GM12878 (cell line): ENCODE results near the gene PATJ. TPM values are rescaled to one million over a fixed set of nuclear protein-coding genes. Genes with fewer than 3 reads are reported as not detected.

Source experiments
- ATAC-seq: fragments of 200-7000 bp; cut with Tn5 transposase; 3 replicates; pipeline ENCODE4 v1.9.1; 2020; ENCODE audit warnings: mild to moderate bottlenecking, moderate library complexity
- BruUV-seq: library from RNA; stranded (reverse); fragments of 400-500 nt; replicated peaks from 2 replicates; lab custom pipeline; 2021; lab: Mats Ljungman, UMichigan
- CTCF ChIA-PET: fragments of 300-600 bp; sonication (Branson Sonifier 250); formaldehyde crosslinking; extraction: SDS; loops from one replicate; lab custom pipeline; 2021; ENCODE audit warnings: inconsistent platforms; lab: Yijun Ruan, JAX
- POLR2A ChIA-PET: fragments of 350-600 bp; formaldehyde crosslinking; extraction: SDS; loops from one replicate; lab custom pipeline; 2021; ENCODE audit warnings: inconsistent platforms; lab: Charles Lee
- RAD21 ChIA-PET: fragments of 300-600 bp; sonication (Branson Sonifier 250); formaldehyde crosslinking; loops from one replicate; lab custom pipeline; 2023; ENCODE audit warnings: antibody characterized with exemption; ENCODE audit not compliant: unreplicated experiment; lab: Charles Lee
- SMC1A ChIA-PET: fragments of 300-600 bp; sonication (Branson Sonifier 250); formaldehyde crosslinking; loops from one replicate; lab custom pipeline; 2023; ENCODE audit not compliant: unreplicated experiment, uncharacterized antibody; lab: Charles Lee
- DNase-seq: peaks from one replicate; pipeline ENCODE4 v3.0.0-alpha.2; 2011; ENCODE audit warnings: low read depth, low spot score
- FAIRE-seq: peaks from 3 replicates; lab custom pipeline; 2011; peaks lifted over from hg19 to GRCh38; lab: Jason Lieb, UNC
- H2AFZ ChIP-seq: 2 replicates; pipeline ENCODE4 v1.6.0; 2011; ENCODE audit warnings: low read depth, low read length, control low read depth; ENCODE audit not compliant: control insufficient read depth
- H3K27ac ChIP-seq: 2 replicates; pipeline ENCODE4 v1.5.1; 2011; ENCODE audit warnings: control low read depth; ENCODE audit not compliant: control insufficient read depth, insufficient read depth
- H3K27me3 ChIP-seq, 2 experiments: replicated peaks in 1 of 2; 2 replicates each; pipeline versions ENCODE4 v1.6.0 to v1.6.1; 2011; ENCODE audit warnings: low read length in 1 of 2; ENCODE audit not compliant: control insufficient read depth in 2 of 2, insufficient read depth in 2 of 2
- H3K36me3 ChIP-seq, 2 experiments: 2 replicates each; pipeline ENCODE4 v1.5.1; 2011; ENCODE audit warnings: low read length in 1 of 2; ENCODE audit not compliant: control insufficient read depth in 2 of 2, insufficient read depth in 2 of 2
- H3K4me1 ChIP-seq: 2 replicates; pipeline ENCODE4 v1.6.1; 2011; ENCODE audit warnings: mild to moderate bottlenecking, low read length, moderate library complexity, mixed read lengths; ENCODE audit not compliant: control insufficient read depth, insufficient read depth
- H3K4me2 ChIP-seq: 2 replicates; pipeline ENCODE4 v1.6.0; 2011; ENCODE audit warnings: control low read depth; ENCODE audit not compliant: control insufficient read depth, insufficient read depth
- H3K4me3 ChIP-seq: fragments of 200-600 bp; sonication (generic); 2 replicates; pipeline ENCODE4 v1.5.1; 2016
- H3K79me2 ChIP-seq: 2 replicates; pipeline ENCODE4 v1.6.0; 2011; ENCODE audit warnings: low read length; ENCODE audit not compliant: control insufficient read depth, insufficient read depth
- H3K9ac ChIP-seq: 2 replicates; pipeline ENCODE4 v1.8.0; 2011; ENCODE audit warnings: low read length, control low read depth, mixed read lengths; ENCODE audit not compliant: control insufficient read depth, insufficient read depth
- H3K9me3 ChIP-seq: replicated peaks from 3 replicates; pipeline ENCODE4 v1.5.1; 2011; ENCODE audit warnings: mild to moderate bottlenecking, low read length; ENCODE audit not compliant: control insufficient read depth, insufficient read depth
- H4K20me1 ChIP-seq: 2 replicates; pipeline ENCODE4 v1.6.0; 2011; ENCODE audit not compliant: control insufficient read depth, insufficient read depth
- BHLHE40 ChIP-seq, 2 experiments: fragments of 450-650 bp in 1 of 2; IDR thresholded peaks; 2 replicates each; pipeline ENCODE4 v1.6.1; 2011 to 2017; ENCODE audit warnings: low read depth in 2 of 2, borderline replicate concordance in 1 of 2, improper control_type of control experiment in 1 of 2, low read length in 1 of 2, mild to moderate bottlenecking in 1 of 2
- BMI1 ChIP-seq: fragments of 450-650 bp; IDR thresholded peaks from 2 replicates; pipeline ENCODE4 v1.6.1; 2016; ENCODE audit warnings: mild to moderate bottlenecking, moderate library complexity, borderline replicate concordance
- MEF2B ChIP-seq: fragments of 450-650 bp; IDR thresholded peaks from 2 replicates; pipeline ENCODE4 v1.6.1; 2018; ENCODE audit warnings: mild to moderate bottlenecking, moderate library complexity; ENCODE audit not compliant: partially characterized antibody, poor library complexity, severe bottlenecking
- SP1 ChIP-seq: IDR thresholded peaks from one replicate; pipeline ENCODE4 v1.6.1; 2011; ENCODE audit warnings: low read depth, low read length
- SUPT20H ChIP-seq: IDR thresholded peaks from 2 replicates; pipeline ENCODE4 v1.6.1; 2011; ENCODE audit warnings: low read depth, mild to moderate bottlenecking, low read length, moderate library complexity, borderline replicate concordance; ENCODE audit not compliant: control insufficient read depth
- WGBS: methylation state at CpG from one replicate; pipeline ENCODE4 v1.1.6; 2016; ENCODE audit warnings: low lambda C conversion rate; ENCODE audit not compliant: insufficient replicate concordance, insufficient coverage; ENCODE audit errors: missing lambda C conversion rate; 5-methylcytosine and 5-hydroxymethylcytosine counted together
- in situ Hi-C: fragments of 300-500 bp; cut with MboI; formaldehyde crosslinking; loops from 9 replicates; pipeline ENCODE4 v1.14.3; 2018; ENCODE audit warnings: mixed read lengths
- intact Hi-C: fragments of 100-400 bp; cut with micrococcal nuclease; formaldehyde crosslinking; loops from one replicate; pipeline ENCODE4 v1.14.2; 2022; ENCODE audit not compliant: unreplicated experiment
- polyA plus RNA-seq, 11 experiments: library from polyadenylated mRNA; depleted of rRNA in 4 of 11; unstranded in 6 of 11; stranded (reverse) in 5 of 11; fragments of >200 nt; fragmentation: Nextera tagmentation in 4 of 11; fragmentation: Illumina TruSeq in 1 of 11; extraction: Ambion mirVana in 4 of 11; extraction: Trizol in 1 of 11; gene quantifications; 1 replicate in 1 of 11; 2 replicates in 10 of 11; pipeline versions ENCODE4 v1.2.1 to v1.2.3, GENCODE V29; 2011 to 2016; ENCODE audit warnings: inconsistent platforms in 2 of 11, missing spikeins in 2 of 11, low read depth in 1 of 11
- total RNA-seq, 4 experiments: library from RNA; depleted of rRNA in 3 of 4; stranded (reverse); fragments of >200 nt in 3 of 4; fragmentation: Illumina TruSeq in 1 of 4; extraction: Trizol in 1 of 4; gene quantifications; 2 replicates each; pipeline versions ENCODE4 v1.2.1 to v1.2.3, GENCODE V29; 2013 to 2021
- TF ChIP-seq, protein P1 (sequence below): fragments of 450-650 bp; IDR thresholded peaks from 2 replicates; pipeline ENCODE4 v1.6.1; 2017; ENCODE audit warnings: antibody characterized with exemption, mild to moderate bottlenecking, moderate library complexity
- TF ChIP-seq, protein P2 (sequence below): fragments of 150-350 bp; IDR thresholded peaks from 2 replicates; pipeline ENCODE4 v1.6.1; 2014; ENCODE audit warnings: mild to moderate bottlenecking, low read depth, low read length

The PATJ gene
- total and polyA plus RNA-seq, 10 of the 15 experiments (the other 5 are each of a cell fraction or from before 2014, with no cell fraction given) = 2.8 to 13.9 (median 6.9) TPM

DNA sequence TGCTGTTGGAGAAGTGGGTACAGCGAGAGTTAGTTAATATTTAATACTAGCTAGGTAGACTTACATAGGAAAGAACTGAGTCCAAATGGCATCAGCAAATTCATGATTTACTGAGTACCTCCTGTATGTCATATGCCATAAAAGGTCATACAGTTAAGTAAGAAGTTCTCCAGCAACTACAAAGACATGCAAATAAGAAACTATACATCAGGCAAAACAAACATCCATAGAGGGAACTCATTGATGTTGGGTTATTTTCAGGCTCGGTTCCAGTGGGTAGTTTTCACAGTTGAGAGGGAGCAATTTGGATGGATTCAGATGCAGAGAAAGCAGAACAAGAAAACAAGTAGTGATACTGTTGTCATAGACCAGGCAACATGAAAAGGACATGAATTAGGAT lies 287.4 kb downstream of the PATJ start:
- Histone ChIP-seq H3K4me3 (no peak overlapping the region), H3K27ac (no peak overlapping the region), H3K9ac (no peak overlapping the region), H3K36me3 (no peaks in the 10 kb centered on the region), H4K20me1 (no peaks in the 10 kb centered on the region), H3K4me1 (no peaks in the 10 kb centered on the region), H3K79me2 (no peaks in the 10 kb centered on the region), H3K4me2 (no peak overlapping the region), H3K9me3 (no peaks in the 10 kb centered on the region), H3K27me3 (no peaks in the 10 kb centered on the region), H2AFZ (no peak overlapping the region)
- DNase-seq (no peak), FAIRE-seq (no peak), ATAC-seq (no peak)
- SMC1A ChIA-PET = no interaction called here
- intact Hi-C loops (no loop called here), in situ Hi-C loops (no loop called here)
- RAD21 ChIA-PET = no interaction called here
- TF ChIP-seq, protein P1, sequence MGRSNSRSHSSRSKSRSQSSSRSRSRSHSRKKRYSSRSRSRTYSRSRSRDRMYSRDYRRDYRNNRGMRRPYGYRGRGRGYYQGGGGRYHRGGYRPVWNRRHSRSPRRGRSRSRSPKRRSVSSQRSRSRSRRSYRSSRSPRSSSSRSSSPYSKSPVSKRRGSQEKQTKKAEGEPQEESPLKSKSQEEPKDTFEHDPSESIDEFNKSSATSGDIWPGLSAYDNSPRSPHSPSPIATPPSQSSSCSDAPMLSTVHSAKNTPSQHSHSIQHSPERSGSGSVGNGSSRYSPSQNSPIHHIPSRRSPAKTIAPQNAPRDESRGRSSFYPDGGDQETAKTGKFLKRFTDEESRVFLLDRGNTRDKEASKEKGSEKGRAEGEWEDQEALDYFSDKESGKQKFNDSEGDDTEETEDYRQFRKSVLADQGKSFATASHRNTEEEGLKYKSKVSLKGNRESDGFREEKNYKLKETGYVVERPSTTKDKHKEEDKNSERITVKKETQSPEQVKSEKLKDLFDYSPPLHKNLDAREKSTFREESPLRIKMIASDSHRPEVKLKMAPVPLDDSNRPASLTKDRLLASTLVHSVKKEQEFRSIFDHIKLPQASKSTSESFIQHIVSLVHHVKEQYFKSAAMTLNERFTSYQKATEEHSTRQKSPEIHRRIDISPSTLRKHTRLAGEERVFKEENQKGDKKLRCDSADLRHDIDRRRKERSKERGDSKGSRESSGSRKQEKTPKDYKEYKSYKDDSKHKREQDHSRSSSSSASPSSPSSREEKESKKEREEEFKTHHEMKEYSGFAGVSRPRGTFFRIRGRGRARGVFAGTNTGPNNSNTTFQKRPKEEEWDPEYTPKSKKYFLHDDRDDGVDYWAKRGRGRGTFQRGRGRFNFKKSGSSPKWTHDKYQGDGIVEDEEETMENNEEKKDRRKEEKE = no peak
- TF ChIP-seq BMI1 = no peak
- TF ChIP-seq, protein P2, sequence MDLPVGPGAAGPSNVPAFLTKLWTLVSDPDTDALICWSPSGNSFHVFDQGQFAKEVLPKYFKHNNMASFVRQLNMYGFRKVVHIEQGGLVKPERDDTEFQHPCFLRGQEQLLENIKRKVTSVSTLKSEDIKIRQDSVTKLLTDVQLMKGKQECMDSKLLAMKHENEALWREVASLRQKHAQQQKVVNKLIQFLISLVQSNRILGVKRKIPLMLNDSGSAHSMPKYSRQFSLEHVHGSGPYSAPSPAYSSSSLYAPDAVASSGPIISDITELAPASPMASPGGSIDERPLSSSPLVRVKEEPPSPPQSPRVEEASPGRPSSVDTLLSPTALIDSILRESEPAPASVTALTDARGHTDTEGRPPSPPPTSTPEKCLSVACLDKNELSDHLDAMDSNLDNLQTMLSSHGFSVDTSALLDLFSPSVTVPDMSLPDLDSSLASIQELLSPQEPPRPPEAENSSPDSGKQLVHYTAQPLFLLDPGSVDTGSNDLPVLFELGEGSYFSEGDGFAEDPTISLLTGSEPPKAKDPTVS = no peak
- no peak for TF ChIP-seq MEF2B
- no peak for TF ChIP-seq SP1
- no peak for TF ChIP-seq SUPT20H
- TF ChIP-seq BHLHE40 (IDR thresholded peaks at IDR 0.05; ENCODE audit: borderline replicate concordance in 1 of 2, low read depth in 2 of 2, low read length in 1 of 2) = no peak
- POLR2A ChIA-PET = no interaction called here
- CTCF ChIA-PET = no interaction called here
- no TSS peak for BruUV-seq
- 29% methylated on average over 2 of the region's 2 CpGs for WGBS
